Ishikawa (cell line): ENCODE data around the gene WIPF1.

Experiments
- CEBPB ChIP-seq: IDR thresholded peaks from 2 replicates; pipeline ENCODE4 v1.6.1; 2012
- CREB1 ChIP-seq: IDR thresholded peaks from 2 replicates; pipeline ENCODE4 v1.6.1; 2012; ENCODE audit warnings: low read depth
- EGR1 ChIP-seq: IDR thresholded peaks from 2 replicates; pipeline ENCODE4 v1.6.1; 2012
- EP300 ChIP-seq: IDR thresholded peaks from 2 replicates; pipeline ENCODE4 v1.6.1; 2012; ENCODE audit warnings: borderline replicate concordance
- FOXM1 ChIP-seq: IDR thresholded peaks from 2 replicates; pipeline ENCODE4 v1.6.1; 2012; ENCODE audit warnings: low read depth, borderline replicate concordance
- MAX ChIP-seq: IDR thresholded peaks from 2 replicates; pipeline ENCODE4 v1.6.1; 2012
- NFIC ChIP-seq: IDR thresholded peaks from 2 replicates; pipeline ENCODE4 v1.6.1; 2012
- RAD21 ChIP-seq: IDR thresholded peaks from 2 replicates; pipeline ENCODE4 v1.6.1; 2012; ENCODE audit warnings: low read depth
- REST ChIP-seq: IDR thresholded peaks from 2 replicates; pipeline ENCODE4 v1.6.1; 2012; ENCODE audit warnings: low read depth, mild to moderate bottlenecking
- TAF1 ChIP-seq: IDR thresholded peaks from 2 replicates; pipeline ENCODE4 v1.6.1; 2012; ENCODE audit warnings: low read depth, mild to moderate bottlenecking
- TCF12 ChIP-seq: IDR thresholded peaks from 2 replicates; pipeline ENCODE4 v1.6.1; 2012; ENCODE audit warnings: low read depth
- TEAD4 ChIP-seq: IDR thresholded peaks from 2 replicates; pipeline ENCODE4 v1.6.1; 2012
- USF1 ChIP-seq: IDR thresholded peaks from 2 replicates; pipeline ENCODE4 v1.6.1; 2012
- YY1 ChIP-seq: IDR thresholded peaks from 2 replicates; pipeline ENCODE4 v1.6.1; 2012; ENCODE audit warnings: low read depth
- ZBTB7A ChIP-seq: IDR thresholded peaks from 2 replicates; pipeline ENCODE4 v1.6.1; 2012; ENCODE audit warnings: low read depth

WIPF1 gene

DNA sequence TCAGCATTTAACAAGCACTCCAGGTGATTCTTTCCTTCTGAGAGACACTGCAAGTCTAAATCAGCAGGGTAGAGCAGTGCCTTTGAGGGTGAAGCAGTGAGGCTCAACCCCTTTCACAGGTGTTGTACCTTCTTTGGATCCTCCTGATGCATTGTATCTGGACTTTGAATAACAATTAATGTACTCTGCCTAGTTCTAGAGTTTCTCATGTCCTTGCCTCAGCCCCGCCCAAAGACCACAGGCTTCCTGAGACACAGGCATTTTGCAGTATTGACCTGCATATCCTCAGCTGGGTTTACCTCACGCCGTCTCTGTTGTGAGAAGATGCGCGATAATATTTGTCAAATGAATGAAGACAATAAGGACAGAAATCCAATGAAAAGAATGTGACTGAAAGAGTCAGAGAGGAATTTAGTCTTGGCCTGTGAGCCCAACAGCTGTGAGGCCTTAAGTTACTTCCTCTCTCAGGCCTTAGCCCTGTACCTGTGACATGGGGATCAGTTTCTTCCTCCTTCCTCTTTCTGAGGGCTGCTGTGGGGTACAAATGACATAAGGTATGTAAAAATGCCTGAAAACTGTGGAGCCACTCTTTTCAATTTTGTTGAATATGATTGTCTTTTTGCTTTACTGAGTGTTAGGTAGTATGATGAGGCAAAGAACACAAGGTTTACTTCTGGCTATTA, 43.7 kb downstream of the WIPF1 start:
- TF ChIP-seq NFIC = no peak
- TF ChIP-seq CEBPB = no peak
- no peak for TF ChIP-seq USF1
- no peak for TF ChIP-seq TEAD4
- TF ChIP-seq MAX = no peak
- no peak for TF ChIP-seq ZBTB7A

DNA sequence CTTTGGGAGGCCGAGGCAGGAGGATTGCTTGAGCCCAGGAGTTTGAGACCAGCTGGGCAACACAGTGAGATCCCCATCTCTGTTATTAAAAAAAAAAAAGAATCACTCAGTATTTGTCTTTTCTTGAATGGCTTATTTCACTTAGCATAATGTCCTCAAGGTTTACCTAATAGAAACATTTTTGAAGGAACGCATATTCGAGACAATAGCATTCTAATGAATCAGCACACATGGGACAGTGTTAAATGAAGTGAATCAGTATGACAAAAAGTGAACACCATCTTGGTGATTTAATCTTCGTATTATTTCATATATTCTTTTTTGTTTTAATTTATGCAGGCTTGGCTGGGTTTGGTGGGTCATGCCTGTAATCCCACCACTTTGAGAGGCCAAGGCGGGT, 44.7 kb downstream of the WIPF1 start:
- TF ChIP-seq RAD21 = no peak
- TF ChIP-seq USF1 = no peak
- TF ChIP-seq ZBTB7A = no peak
- TF ChIP-seq FOXM1 = no peak
- TF ChIP-seq TEAD4 = no peak
- TF ChIP-seq REST = no peak
- TF ChIP-seq EGR1 = no peak
- no peak for TF ChIP-seq MAX
- TF ChIP-seq TCF12 = no peak
- TF ChIP-seq YY1 = no peak
- TF ChIP-seq NFIC = no peak
- no peak for TF ChIP-seq CREB1
- no peak for TF ChIP-seq CEBPB
- TF ChIP-seq TAF1 = no peak
- no peak for TF ChIP-seq EP300

- TF ChIP-seq USF1 (no peak), TEAD4 (no peak), EP300 (no peak), TCF12 (no peak), ZBTB7A (no peak)
These were observed 45.9 kb downstream of the WIPF1 start for GRCh38 chr2:174551697-174552096.

- TF ChIP-seq CEBPB = no peak
- no peak for TF ChIP-seq MAX
- peak; percentile 69 for TF ChIP-seq RAD21
These were observed 50.8 kb downstream of the WIPF1 start for GRCh38 chr2:174546519-174547506.

DNA sequence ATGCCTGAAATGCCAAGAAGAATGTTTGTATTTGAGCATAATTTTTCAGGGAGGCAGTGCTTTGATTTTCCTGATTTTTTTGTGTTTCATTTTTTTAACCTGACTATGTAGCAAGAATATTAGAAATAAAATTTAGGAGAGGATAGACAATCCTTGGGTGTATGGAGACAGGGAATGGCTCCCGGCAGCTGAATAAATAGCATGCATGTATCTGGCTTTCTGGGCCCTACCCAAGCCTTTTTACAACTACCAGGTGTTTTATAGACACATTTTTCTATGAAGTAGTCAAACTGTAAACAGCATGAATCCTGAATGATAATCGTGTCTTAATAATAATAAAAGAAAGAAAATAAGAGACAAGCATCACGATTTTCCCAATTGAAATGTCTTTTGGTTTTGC, 52.4 kb downstream of the WIPF1 start:
- TF ChIP-seq CREB1 (no peak), ZBTB7A (no peak), USF1 (no peak)

- TF ChIP-seq REST (no peak), ZBTB7A (no peak), NFIC (no peak), TAF1 (no peak), YY1 (no peak), TCF12 (no peak), EGR1 (no peak), EP300 (no peak)
These were observed 52.8 kb downstream of the WIPF1 start for GRCh38 chr2:174544802-174545201.
